A549 treated with Hydrocortisone at 1 μM for 4 hours (cell line): ENCODE data around the gene VPS9D1. TPM values are rescaled to one million over a fixed set of nuclear protein-coding genes. Genes with fewer than 3 reads are reported as not detected.

Experiments
- total RNA-seq: library from RNA; stranded (reverse); fragments of 200-300 nt; extraction: Qiagen RNA extraction; gene quantifications from 5 replicates; pipeline ENCODE4 v1.2.3, GENCODE V29; 2022

VPS9D1 gene, protein sequence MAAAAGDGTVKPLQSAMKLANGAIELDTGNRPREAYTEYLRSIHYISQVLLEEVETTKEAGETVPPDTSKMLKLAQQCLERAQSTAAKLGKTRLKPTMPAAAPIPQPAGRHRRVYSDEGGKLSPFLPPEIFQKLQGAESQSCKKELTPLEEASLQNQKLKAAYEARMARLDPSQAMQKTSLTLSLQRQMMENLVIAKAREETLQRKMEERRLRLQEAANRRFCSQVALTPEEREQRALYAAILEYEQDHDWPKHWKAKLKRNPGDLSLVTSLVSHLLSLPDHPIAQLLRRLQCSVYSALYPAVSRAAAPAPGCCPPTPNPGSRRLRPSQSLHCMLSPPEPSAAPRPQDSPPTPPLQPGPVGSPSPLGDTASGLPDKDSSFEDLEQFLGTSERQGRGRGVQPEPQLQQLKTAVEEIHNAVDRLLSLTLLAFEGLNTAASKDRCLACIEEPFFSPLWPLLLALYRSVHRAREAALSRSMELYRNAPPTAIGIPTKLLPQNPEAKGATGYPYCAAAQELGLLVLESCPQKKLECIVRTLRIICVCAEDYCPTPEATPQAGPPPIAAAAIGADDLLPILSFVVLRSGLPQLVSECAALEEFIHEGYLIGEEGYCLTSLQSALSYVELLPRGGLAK
- total RNA-seq = 3.7 to 5.9 TPM (median 4.9 TPM) in 5 replicates

GRCh38 chr16:89720813-89721545, at the start of gene VPS9D1, which contains the start of gene ZNF276:
Gene VPS9D1, minus strand, starts transcription at chr16:89720898. Its CDS starts 37 bp downstream, at chr16:89720861.
Gene ZNF276, plus strand, starts transcription at chr16:89721537. Its CDS starts 104 bp downstream, at chr16:89721641.

GRCh38 chr16:89701425-89702406, 19.0 kb downstream of the VPS9D1 start, which contains the start of gene SPATA2L:
Gene SPATA2L, minus strand, starts transcription at chr16:89701705. Its CDS starts 473 bp downstream, at chr16:89701232.

DNA sequence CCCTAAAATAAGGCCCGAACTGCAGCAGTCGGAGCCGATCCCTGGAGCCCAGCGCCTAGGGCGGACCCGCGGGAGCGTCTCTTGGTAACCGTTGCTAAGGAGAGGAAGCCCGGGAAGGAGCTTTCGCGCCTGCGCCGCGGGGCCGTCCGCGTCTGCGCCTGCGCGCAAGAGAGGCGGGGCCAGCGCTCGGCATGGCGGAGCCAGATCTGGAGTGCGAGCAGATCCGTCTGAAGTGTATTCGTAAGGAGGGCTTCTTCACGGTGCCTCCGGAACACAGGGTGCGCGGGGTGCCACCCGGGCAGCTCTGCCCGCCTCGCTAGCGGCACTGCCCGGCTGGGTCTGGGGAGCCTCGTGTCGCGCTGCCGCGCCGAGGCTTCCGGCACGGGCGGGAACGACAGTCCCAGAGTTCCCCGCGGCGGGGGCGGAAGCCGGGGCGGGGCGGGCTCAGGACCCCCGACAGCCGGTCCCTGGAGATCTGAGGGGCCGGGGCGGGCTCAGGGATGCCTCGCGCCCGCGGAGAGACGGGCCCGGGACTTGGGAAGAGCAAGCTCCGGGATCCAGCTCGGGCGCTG, 34.1 kb downstream of the VPS9D1 start, which contains the start of gene CDK10:
CDK10 (plus strand) TSS at position 170 of the 572 bp plus-strand sequence; CDS start at position 192, 22 bp downstream.

DNA sequence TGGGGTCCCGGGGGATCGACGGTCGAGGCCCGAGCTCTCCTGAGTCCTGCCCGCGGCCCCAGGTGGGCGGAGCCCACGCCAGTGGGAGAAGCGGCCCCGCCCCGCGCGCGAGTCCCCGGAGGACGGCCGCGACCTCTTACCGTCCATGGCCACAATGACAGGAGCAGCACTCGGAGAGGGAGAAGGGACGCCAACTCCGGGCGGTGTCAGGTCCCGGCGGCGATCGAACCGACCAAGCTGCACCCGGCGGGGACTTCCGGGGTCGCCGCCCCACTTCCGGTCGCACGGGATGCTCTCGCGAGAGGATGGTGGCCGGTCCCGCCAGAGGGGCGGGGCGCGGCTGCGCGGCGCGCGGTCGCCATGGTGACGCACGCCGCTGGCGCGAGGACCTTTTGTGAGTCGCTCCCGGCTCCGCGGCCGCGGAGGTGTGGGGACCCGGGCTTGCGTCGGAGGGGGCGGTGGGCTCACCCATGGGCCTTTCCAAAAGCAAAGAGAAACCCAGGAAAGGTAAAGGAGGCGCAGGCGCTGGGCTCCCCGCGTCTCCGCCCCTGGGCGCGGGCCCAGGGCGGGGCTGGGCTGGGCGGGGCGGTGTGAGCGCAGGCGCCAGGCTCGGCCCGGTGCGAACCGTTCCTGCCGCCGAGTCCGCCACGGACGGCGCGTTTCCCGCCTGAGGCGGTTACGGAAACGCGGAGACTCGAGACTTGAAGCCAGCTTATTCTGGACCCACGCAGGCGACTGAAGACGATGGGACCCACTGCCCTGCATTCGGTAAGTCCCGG, 63.1 kb downstream of the VPS9D1 start, which contains the start of the genes CHMP1A and SPATA33:
CHMP1A (minus strand) TSS at position 267 of the 779 bp plus-strand sequence; CDS start at position 147, 120 bp downstream.
SPATA33 (plus strand) TSS at position 395 of the 779 bp plus-strand sequence; CDS start at position 471, 76 bp downstream.

Other genes with a start within 250 kb of the VPS9D1 start
- gene ANKRD11, start 230.3 kb downstream of the VPS9D1 start, total RNA-seq = 108 to 117 TPM (median 114 TPM) in 5 replicates
- gene SPG7, start 212.5 kb downstream of the VPS9D1 start, total RNA-seq = 103 to 121 TPM (median 106 TPM) in 5 replicates
- gene RPL13, start 160.2 kb downstream of the VPS9D1 start, total RNA-seq = 3,013 to 4,261 TPM (median 4,123 TPM) in 5 replicates
- gene CPNE7, start 145.1 kb downstream of the VPS9D1 start, total RNA-seq = 57.9 to 78.8 TPM (median 76.2 TPM) in 5 replicates
- gene DPEP1, start 107.3 kb downstream of the VPS9D1 start, total RNA-seq = 0.64 to 1.4 TPM (median 1.1 TPM) in 5 replicates
- 89.6 to 119 TPM (median 92.0 TPM) in 5 replicates for gene CHMP1A, start 63.2 kb downstream of the VPS9D1 start, total RNA-seq
- gene SPATA33, start 63.1 kb downstream of the VPS9D1 start, total RNA-seq = 12.0 to 17.5 TPM (median 16.5 TPM) in 5 replicates
- gene CDK10, start 34.2 kb downstream of the VPS9D1 start, total RNA-seq = 36.0 to 85.5 TPM (median 42.8 TPM) in 5 replicates
- 9.0 to 13.1 TPM (median 12.6 TPM) in 5 replicates for gene SPATA2L, start 19.2 kb downstream of the VPS9D1 start, total RNA-seq
- 17.7 to 19.5 TPM (median 19.1 TPM) in 5 replicates for gene ZNF276, start 639 bp upstream of the VPS9D1 start, total RNA-seq
- 28.7 to 35.7 TPM (median 32.1 TPM) in 5 replicates for gene FANCA, start 95.7 kb upstream of the VPS9D1 start, total RNA-seq
- 5.5 to 7.7 TPM (median 7.2 TPM) in 5 replicates for gene SPIRE2, start 107.6 kb upstream of the VPS9D1 start, total RNA-seq
- gene TCF25, start 152.7 kb upstream of the VPS9D1 start, total RNA-seq = 68.0 to 80.0 TPM (median 71.4 TPM) in 5 replicates
- gene MC1R, start 198.0 kb upstream of the VPS9D1 start, total RNA-seq = 5.9 to 7.0 TPM (median 6.1 TPM) in 5 replicates
- 209 to 251 TPM (median 243 TPM) in 5 replicates for gene TUBB3, start 202.4 kb upstream of the VPS9D1 start, total RNA-seq
- gene DEF8, start 227.9 kb upstream of the VPS9D1 start, total RNA-seq = 96.9 to 119 TPM (median 110 TPM) in 5 replicates